COLO668 (cell line): ENCODE measurements around the gene CDH22.

ENCODE experiments used
- DNase-seq: peaks from one replicate; lab custom pipeline; 2025; ENCODE audit not compliant: unreplicated experiment; lab: John Stamatoyannopoulos, UW

CDH22 gene

GRCh38 chr20:46250772-46251171, 57.5 kb downstream of the CDH22 start:
- DNase-seq: no peak

GRCh38 chr20:46249671-46250070, 58.6 kb downstream of the CDH22 start:
- no peak for DNase-seq

GRCh38 chr20:46246559-46246958, 61.7 kb downstream of the CDH22 start:
- peak; percentile 69 for DNase-seq

GRCh38 chr20:46243707-46244628, 64.3 kb downstream of the CDH22 start:
- DNase-seq: peak; percentile 35

GRCh38 chr20:46242390-46242789, 65.9 kb downstream of the CDH22 start:
- DNase-seq: no peak

- DNase-seq: no peak
These were observed 67.4 kb downstream of the CDH22 start for GRCh38 chr20:46240881-46241280.

- DNase-seq: no peak
These were observed 68.2 kb downstream of the CDH22 start for GRCh38 chr20:46240065-46240464.

- no peak for DNase-seq
These were observed 70.6 kb downstream of the CDH22 start for GRCh38 chr20:46237736-46238135.

GRCh38 chr20:46237227-46237626, 71.1 kb downstream of the CDH22 start:
- DNase-seq: no peak

- DNase-seq: no peak
These were observed 73.2 kb downstream of the CDH22 start for GRCh38 chr20:46235077-46235476.

GRCh38 chr20:46233701-46234100, 74.6 kb downstream of the CDH22 start:
- DNase-seq: no peak

- peak; percentile 63 for DNase-seq
These were observed 75.8 kb downstream of the CDH22 start for GRCh38 chr20:46232539-46232938.

GRCh38 chr20:46230801-46231282, 77.5 kb downstream of the CDH22 start:
- DNase-seq: no peak

- DNase-seq: no peak
These were observed 78.2 kb downstream of the CDH22 start for GRCh38 chr20:46230106-46230491.

GRCh38 chr20:46229478-46230105, 78.7 kb downstream of the CDH22 start:
- DNase-seq: no peak

- no peak for DNase-seq
These were observed 79.6 kb downstream of the CDH22 start for GRCh38 chr20:46228670-46229069.

- DNase-seq: no peak
These were observed 81.0 kb downstream of the CDH22 start for GRCh38 chr20:46227272-46227767.

GRCh38 chr20:46226602-46227001, 81.7 kb downstream of the CDH22 start:
- no peak for DNase-seq

GRCh38 chr20:46222521-46223007, 85.7 kb downstream of the CDH22 start:
- no peak for DNase-seq

- no peak for DNase-seq
These were observed 87.0 kb downstream of the CDH22 start for GRCh38 chr20:46221256-46221833.

- DNase-seq: peak; percentile 92
These were observed 87.7 kb downstream of the CDH22 start for GRCh38 chr20:46220455-46221207.
